Upper lobe of left lung (tissue), 6 donors: Measurements from ENCODE around the gene FOXO3. TPM values are rescaled to one million over a fixed set of nuclear protein-coding genes. Genes with fewer than 3 reads are reported as not detected.

Experiments
- ATAC-seq, 2 donors: fragments of 200-7000 bp; cut with Tn5 transposase; one replicate each; pipeline ENCODE4 v1.9.1; 2022; ENCODE audit warnings: mild to moderate bottlenecking in 2 of 2, moderate library complexity in 2 of 2; ENCODE audit not compliant: low FRiP score in 2 of 2
- DNase-seq, 2 donors: peaks; one replicate each; pipeline ENCODE4 v3.0.0-alpha.2; 2019 to 2020
- H3K27ac ChIP-seq, 4 donors: fragments of 200-600 bp; sonication (generic); one replicate each; pipeline ENCODE4 v1.5.1; 2016 to 2019
- H3K27me3 ChIP-seq, 4 donors: fragments of 200-600 bp; sonication (generic); one replicate each; pipeline ENCODE4 v1.5.1; 2017 to 2019
- H3K36me3 ChIP-seq, 4 donors: fragments of 200-600 bp; sonication (generic); one replicate each; pipeline ENCODE4 v1.5.1; 2016 to 2019
- H3K4me1 ChIP-seq, 4 donors: fragments of 200-600 bp; sonication (generic); one replicate each; pipeline ENCODE4 v1.5.1; 2018 to 2019
- H3K4me3 ChIP-seq, 4 donors: fragments of 200-600 bp; sonication (generic); one replicate each; pipeline ENCODE4 v1.5.1; 2017 to 2019; ENCODE audit warnings: mild to moderate bottlenecking in 2 of 4, moderate library complexity in 1 of 4
- H3K9me3 ChIP-seq, 4 donors: fragments of 200-600 bp; sonication (generic); one replicate each; pipeline ENCODE4 v1.5.1; 2018 to 2019
- EP300 ChIP-seq, 4 donors: sonication (generic); formaldehyde crosslinking; IDR thresholded peaks; one replicate each; pipeline ENCODE4 v1.5.1; 2017; ENCODE audit warnings: antibody characterized with exemption in 4 of 4, control low read depth in 2 of 4
- POLR2A ChIP-seq, 4 donors: fragments of 450-650 bp; IDR thresholded peaks; one replicate each; pipeline ENCODE4 v1.5.1; 2016 to 2017; ENCODE audit warnings: antibody characterized with exemption in 4 of 4, mild to moderate bottlenecking in 2 of 4
- POLR2AphosphoS5 ChIP-seq, 2 donors: sonication (generic); formaldehyde crosslinking; IDR thresholded peaks; one replicate each; pipeline ENCODE4 v1.5.1; 2017; ENCODE audit warnings: antibody characterized with exemption in 2 of 2
- WGBS, 2 donors: methylation state at CpG; one replicate each; pipeline ENCODE4 v1.1.5; 2017 to 2018; 5-methylcytosine and 5-hydroxymethylcytosine counted together
- total RNA-seq, 6 donors: library from RNA; depleted of rRNA in 4 of 6; stranded (reverse); fragments of >200 nt in 4 of 6; gene quantifications; one replicate each; pipeline versions ENCODE4 v1.1.0 to v1.2.1, GENCODE V29; 2016 to 2021
- TF ChIP-seq, protein P1 (sequence below), 6 experiments: fragments of 450-650 bp in 4 of 6; fragments of 200-600 bp in 2 of 6; sonication (generic) in 2 of 6; IDR thresholded peaks; one replicate each; pipeline ENCODE4 v1.5.1; 2016 to 2019; ENCODE audit warnings: antibody characterized with exemption in 6 of 6
- donor health status: DM: no; HTN: no; CAD: no; lungs with moderate emphysema.
- donor health status: DM: no; HTN: yes; CAD: no; lungs with severe emphysema.

Gene FOXO3
- total RNA-seq, 6 donors from 2014 or later = 52.6 to 101 (median 71.9) TPM

DNA sequence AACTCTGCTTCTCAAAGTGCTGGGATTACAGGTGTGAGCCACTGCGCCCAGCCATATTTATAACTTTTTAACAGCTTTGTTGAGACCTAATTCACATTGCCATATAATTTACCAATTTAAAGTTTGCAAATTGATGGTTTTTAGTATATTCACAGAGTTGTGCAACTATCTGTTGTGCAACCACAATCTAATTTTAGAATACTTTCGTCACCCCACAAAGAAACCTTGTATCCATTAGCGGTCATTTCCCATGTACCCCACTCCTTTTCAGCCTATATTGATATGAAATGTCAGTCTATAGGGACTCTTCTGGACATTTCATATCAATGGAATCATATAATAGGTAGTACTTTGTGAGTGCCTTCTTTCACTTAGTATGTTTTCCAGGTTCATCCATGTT is 55.8 kb downstream of the FOXO3 start:
- H3K9me3 ChIP-seq = peaks cover 0 to 3% (median 0%) of the 10 kb centered on the region in 4 donors
- H3K27ac ChIP-seq = peak overlapping the region in 1 of 4 donors; percentile 44
- WGBS, 2 donors = 58 to 79% methylated on average over 3 of the region's 3 CpGs
- H3K27me3 ChIP-seq = no peaks in the 10 kb centered on the region
- DNase-seq (no peak), ATAC-seq (no peak)
- no peak overlapping the region for H3K4me3 ChIP-seq
- peaks cover 41 to 55% (median 47%) of the 10 kb centered on the region in 4 donors for H3K4me1 ChIP-seq
- TF ChIP-seq EP300 (IDR thresholded peaks at IDR 0.05) (peak in 1 of 4 donors; percentile 7), POLR2A (IDR thresholded peaks at IDR 0.05) (no peak)
- no peaks in the 10 kb centered on the region for H3K36me3 ChIP-seq

DNA sequence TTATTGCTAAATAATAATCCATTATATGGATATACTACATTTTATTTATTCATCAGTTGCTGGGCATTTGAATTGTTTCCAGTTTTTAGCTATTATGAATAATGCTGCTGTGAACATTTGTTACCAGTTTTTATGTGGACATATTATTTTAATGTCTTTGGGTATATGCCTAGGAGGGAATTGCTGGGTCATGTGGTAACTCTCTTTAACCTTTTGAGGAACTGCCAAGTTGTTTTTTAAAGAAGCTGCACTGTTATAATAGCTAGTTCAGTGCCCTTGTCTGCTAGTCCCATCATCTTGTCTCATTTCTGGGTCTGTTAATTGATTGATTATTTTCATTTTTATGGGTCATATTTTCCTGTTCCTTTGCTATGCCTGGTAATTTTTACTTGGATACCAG is 56.3 kb downstream of the FOXO3 start:
- ATAC-seq (peak in 1 of 2 donors; percentile 59), DNase-seq (no peak)
- H3K27me3 ChIP-seq = no peaks in the 10 kb centered on the region
- peaks cover 0 to 3% (median 0%) of the 10 kb centered on the region in 4 donors for H3K9me3 ChIP-seq
- peaks cover 46 to 58% (median 52%) of the 10 kb centered on the region in 4 donors for H3K4me1 ChIP-seq
- no peaks in the 10 kb centered on the region for H3K36me3 ChIP-seq
- no peak overlapping the region for H3K4me3 ChIP-seq
- TF ChIP-seq, protein P1, sequence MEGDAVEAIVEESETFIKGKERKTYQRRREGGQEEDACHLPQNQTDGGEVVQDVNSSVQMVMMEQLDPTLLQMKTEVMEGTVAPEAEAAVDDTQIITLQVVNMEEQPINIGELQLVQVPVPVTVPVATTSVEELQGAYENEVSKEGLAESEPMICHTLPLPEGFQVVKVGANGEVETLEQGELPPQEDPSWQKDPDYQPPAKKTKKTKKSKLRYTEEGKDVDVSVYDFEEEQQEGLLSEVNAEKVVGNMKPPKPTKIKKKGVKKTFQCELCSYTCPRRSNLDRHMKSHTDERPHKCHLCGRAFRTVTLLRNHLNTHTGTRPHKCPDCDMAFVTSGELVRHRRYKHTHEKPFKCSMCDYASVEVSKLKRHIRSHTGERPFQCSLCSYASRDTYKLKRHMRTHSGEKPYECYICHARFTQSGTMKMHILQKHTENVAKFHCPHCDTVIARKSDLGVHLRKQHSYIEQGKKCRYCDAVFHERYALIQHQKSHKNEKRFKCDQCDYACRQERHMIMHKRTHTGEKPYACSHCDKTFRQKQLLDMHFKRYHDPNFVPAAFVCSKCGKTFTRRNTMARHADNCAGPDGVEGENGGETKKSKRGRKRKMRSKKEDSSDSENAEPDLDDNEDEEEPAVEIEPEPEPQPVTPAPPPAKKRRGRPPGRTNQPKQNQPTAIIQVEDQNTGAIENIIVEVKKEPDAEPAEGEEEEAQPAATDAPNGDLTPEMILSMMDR (IDR thresholded peaks at IDR 0.05) = no peak
- no peak for TF ChIP-seq POLR2AphosphoS5 (IDR thresholded peaks at IDR 0.05)
- TF ChIP-seq EP300 (IDR thresholded peaks at IDR 0.05) = no peak
- no peak for TF ChIP-seq POLR2A (IDR thresholded peaks at IDR 0.05)
- peak overlapping the region in 1 of 4 donors; percentile 5 for H3K27ac ChIP-seq

DNA sequence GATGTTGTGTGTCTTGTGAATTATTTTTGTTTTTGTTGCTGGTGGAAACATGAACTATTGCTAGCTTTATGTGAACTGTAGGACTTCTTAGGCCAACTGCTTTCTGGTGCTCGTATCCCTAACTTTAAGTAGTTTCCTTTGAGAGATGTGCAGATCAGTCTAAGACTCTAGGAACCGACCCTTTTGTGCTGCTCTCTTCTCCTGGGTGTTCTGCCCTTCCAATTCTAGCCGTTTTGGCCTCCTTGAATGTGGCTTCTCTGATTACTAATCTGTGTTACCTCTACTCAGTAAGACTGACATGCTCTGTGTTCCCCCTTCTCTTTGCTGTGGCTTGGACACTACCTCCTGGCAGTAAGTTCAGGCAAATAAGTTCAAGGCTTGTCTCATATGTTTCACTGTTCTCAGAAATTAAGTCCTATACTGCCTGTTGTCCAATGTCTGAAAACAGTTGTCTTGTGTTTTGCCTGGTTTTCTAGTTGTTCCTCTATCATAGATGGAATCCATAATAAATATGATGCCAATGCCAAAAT is 58.0 kb downstream of the FOXO3 start:
- WGBS, 2 donors = 75 to 78% methylated on average over 3 of the region's 3 CpGs
- Histone ChIP-seq H3K27ac (peak overlapping the region in 3 of 4 donors; percentile 31 to 60 (median 40)), H3K36me3 (no peaks in the 10 kb centered on the region), H3K4me1 (peaks cover 63 to 75% (median 66%) of the 10 kb centered on the region in 4 donors), H3K4me3 (no peak overlapping the region), H3K9me3 (no peaks in the 10 kb centered on the region), H3K27me3 (no peaks in the 10 kb centered on the region)
- TF ChIP-seq EP300 (IDR thresholded peaks at IDR 0.05) = no peak
- TF ChIP-seq, protein P1 (IDR thresholded peaks at IDR 0.05) = no peak
- TF ChIP-seq POLR2A (IDR thresholded peaks at IDR 0.05) = no peak
- no peak for TF ChIP-seq POLR2AphosphoS5 (IDR thresholded peaks at IDR 0.05)
- DNase-seq = no peak
- no peak for ATAC-seq

DNA sequence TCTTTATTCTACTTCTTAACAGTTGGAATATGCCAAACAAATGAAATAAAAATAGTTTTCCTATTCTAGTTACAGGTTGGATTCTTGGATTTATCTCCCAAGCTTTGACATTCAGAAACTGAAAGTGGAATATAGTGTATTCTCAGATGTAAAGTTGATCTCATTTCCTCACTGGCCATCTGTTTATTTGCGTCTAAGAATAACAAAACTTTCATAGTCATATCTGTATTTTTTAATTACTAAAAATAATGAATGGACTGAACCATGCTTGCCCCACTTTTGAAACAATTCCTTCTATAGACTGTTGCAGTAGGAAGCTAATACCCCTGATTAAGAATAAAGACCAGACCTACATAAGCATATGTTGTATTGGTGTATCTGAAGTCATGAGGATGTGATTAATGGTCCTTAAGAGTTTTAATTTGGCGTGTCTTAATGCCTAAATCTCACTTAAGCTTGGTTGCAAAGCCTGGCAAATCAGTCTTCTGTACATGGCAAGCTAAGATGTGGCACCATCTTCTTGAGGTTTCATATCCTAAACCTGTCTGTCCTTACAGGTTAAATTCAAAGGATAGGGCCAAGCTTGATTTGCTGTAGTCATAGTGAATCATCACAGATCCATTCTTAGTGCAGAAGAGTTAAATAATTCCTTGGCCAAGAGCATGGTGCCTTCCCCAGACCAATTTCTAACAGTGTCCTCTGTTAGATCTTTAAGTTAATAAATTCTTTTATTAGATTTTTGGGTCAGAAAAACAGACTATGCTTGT is 58.9 kb downstream of the FOXO3 start:
- 52 to 58% methylated on average over 2 of the region's 2 CpGs for WGBS, 2 donors
- no peaks in the 10 kb centered on the region for H3K36me3 ChIP-seq
- H3K9me3 ChIP-seq = no peaks in the 10 kb centered on the region
- H3K4me1 ChIP-seq = peaks cover 64 to 82% (median 72%) of the 10 kb centered on the region in 4 donors
- H3K27me3 ChIP-seq = no peaks in the 10 kb centered on the region
- no peak overlapping the region for H3K4me3 ChIP-seq
- ATAC-seq (no peak), DNase-seq (no peak)
- peak overlapping the region in 2 of 4 donors; percentile 31 to 60 for H3K27ac ChIP-seq
- no peak for TF ChIP-seq POLR2AphosphoS5 (IDR thresholded peaks at IDR 0.05)

DNA sequence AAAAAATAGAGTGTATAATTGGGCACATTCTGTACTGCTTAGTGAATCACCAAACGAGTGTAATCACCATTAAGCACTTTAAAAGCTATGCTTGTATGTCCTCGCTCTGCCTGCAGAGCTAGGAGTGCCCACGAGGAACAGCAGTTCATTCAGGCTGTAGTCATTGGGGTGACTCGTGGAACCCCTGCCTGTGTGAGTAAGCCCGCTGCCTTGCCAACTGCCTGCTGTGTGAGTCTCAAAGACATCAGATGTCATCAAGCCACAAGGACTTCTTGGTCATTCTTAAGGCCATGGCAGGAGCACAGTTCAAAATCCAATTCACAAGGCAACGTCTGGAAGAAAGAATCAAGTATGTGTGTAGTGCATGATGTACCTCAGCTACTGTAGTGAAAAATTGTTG is 60.4 kb downstream of the FOXO3 start:
- Histone ChIP-seq H3K27me3 (no peaks in the 10 kb centered on the region), H3K4me3 (no peak overlapping the region), H3K9me3 (no peaks in the 10 kb centered on the region), H3K27ac (peak overlapping the region in 2 of 4 donors; percentile 32 to 35), H3K4me1 (peaks cover 68 to 90% (median 78%) of the 10 kb centered on the region in 4 donors), H3K36me3 (no peaks in the 10 kb centered on the region)
- ATAC-seq (peak; percentile 25 to 54), DNase-seq (peak in 1 of 2 donors; percentile 48)
- no peak for TF ChIP-seq EP300 (IDR thresholded peaks at IDR 0.05)
- TF ChIP-seq, protein P1 (IDR thresholded peaks at IDR 0.05) = no peak
- peak; percentile 18 to 34 for TF ChIP-seq POLR2AphosphoS5 (IDR thresholded peaks at IDR 0.05)
- 83 to 92% methylated on average over 6 of the region's 6 CpGs for WGBS, 2 donors
